ENCODE results near the gene PTPRF.

Gene PTPRF

DNA sequence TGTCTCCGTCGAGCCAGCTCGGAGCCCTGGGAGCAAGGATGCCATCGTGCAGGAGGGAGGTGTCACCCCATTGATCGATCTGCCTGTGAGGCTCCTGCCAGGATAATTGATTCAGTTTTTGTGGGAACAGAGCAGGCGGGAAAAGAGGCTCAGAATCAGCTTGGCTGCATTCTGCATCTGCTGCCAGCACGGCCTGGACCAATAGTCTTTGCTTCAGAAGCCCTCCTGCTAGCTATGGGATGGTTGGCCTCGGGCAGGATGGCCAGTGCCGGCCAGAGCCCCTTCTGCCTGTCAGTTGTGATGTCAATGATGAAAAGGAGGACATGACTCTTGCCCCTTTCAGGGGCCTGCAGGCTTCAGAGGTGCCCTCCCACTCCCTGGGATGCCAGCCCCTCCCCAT lies 39.6 kb downstream of the PTPRF start:
- TF ChIP-seq, protein P1, sequence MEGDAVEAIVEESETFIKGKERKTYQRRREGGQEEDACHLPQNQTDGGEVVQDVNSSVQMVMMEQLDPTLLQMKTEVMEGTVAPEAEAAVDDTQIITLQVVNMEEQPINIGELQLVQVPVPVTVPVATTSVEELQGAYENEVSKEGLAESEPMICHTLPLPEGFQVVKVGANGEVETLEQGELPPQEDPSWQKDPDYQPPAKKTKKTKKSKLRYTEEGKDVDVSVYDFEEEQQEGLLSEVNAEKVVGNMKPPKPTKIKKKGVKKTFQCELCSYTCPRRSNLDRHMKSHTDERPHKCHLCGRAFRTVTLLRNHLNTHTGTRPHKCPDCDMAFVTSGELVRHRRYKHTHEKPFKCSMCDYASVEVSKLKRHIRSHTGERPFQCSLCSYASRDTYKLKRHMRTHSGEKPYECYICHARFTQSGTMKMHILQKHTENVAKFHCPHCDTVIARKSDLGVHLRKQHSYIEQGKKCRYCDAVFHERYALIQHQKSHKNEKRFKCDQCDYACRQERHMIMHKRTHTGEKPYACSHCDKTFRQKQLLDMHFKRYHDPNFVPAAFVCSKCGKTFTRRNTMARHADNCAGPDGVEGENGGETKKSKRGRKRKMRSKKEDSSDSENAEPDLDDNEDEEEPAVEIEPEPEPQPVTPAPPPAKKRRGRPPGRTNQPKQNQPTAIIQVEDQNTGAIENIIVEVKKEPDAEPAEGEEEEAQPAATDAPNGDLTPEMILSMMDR (conservative IDR thresholded peaks at IDR 0.05; ENCODE audit: low read length): no peak
- DNase-seq (ENCODE audit: low read depth): no peak

DNA sequence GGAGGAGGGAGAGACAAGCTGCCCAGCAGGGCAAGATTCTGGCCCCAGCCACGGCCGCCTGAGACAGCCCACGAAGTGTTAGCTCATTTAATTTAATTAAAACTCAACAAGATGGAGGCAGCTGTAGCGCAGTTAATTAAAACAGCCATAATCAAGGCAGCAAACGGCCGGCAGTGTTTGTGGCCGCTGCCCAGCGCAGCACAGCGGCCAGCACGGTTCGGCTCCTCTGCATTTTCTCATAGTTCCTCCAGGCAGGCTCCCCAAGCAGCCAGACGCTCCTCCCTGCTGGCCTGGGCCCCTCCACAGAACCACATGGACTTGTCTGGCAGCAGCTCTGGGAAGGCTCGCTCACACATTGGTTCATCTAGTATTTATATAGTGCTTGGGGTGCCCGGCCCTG lies 40.0 kb downstream of the PTPRF start:
- no peak for DNase-seq (ENCODE audit: low read depth)
- TF ChIP-seq, protein P1 (conservative IDR thresholded peaks at IDR 0.05; ENCODE audit: low read length): no peak
- H3K4me3 ChIP-seq (ENCODE audit: low read length): no peak overlapping the region

More for the DNA sequence above, 39.6 kb downstream of the PTPRF start:
- H3K4me3 ChIP-seq (ENCODE audit: low read length): no peak overlapping the region

DNA sequence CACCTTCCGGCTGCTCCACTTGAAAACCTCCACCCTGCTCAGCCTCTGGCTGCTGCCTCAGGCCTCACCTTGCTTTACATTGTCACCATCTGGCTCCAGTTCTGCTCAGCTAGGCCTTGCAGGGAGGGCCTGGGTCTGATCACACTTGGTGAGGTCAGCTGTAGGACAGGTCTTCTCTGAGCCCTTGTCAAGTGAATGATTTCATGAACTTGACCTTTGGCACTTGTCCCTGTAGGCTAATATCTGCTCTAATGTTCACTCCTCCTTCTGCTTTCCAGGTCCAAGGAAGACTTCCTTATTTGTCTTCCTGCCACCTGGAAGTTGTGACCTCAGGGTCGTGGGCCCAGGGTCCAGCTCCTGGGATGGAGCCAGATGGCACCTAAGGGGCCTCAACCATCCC lies 41.4 kb downstream of the PTPRF start:
- no peak overlapping the region for H3K4me3 ChIP-seq (ENCODE audit: low read length)
- no peak for DNase-seq (ENCODE audit: low read depth)
- TF ChIP-seq, protein P1 (conservative IDR thresholded peaks at IDR 0.05; ENCODE audit: low read length): no peak

DNA sequence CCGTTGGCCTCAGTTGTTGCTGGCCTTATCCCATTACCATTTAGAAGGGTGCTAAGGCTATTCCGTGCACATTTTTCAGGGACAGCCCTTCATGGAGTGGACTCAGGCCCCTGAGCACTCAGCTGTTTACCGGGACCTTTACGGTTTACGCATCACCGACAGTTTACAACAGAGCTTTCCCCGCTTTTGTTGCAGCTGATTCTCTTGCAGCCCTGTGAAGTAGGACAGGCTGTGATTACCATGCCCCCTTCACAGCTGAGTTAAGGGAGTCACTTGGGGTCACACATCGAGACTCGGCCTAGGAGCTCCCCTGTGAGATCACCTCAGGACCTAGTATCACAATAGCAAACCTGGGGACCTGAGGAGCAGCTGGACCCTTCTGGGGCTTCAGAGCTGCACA lies 41.9 kb downstream of the PTPRF start:
- TF ChIP-seq, protein P1 (conservative IDR thresholded peaks at IDR 0.05; ENCODE audit: low read length): no peak
- H3K4me3 ChIP-seq (ENCODE audit: low read length): no peak overlapping the region
- DNase-seq (ENCODE audit: low read depth): no peak

DNA sequence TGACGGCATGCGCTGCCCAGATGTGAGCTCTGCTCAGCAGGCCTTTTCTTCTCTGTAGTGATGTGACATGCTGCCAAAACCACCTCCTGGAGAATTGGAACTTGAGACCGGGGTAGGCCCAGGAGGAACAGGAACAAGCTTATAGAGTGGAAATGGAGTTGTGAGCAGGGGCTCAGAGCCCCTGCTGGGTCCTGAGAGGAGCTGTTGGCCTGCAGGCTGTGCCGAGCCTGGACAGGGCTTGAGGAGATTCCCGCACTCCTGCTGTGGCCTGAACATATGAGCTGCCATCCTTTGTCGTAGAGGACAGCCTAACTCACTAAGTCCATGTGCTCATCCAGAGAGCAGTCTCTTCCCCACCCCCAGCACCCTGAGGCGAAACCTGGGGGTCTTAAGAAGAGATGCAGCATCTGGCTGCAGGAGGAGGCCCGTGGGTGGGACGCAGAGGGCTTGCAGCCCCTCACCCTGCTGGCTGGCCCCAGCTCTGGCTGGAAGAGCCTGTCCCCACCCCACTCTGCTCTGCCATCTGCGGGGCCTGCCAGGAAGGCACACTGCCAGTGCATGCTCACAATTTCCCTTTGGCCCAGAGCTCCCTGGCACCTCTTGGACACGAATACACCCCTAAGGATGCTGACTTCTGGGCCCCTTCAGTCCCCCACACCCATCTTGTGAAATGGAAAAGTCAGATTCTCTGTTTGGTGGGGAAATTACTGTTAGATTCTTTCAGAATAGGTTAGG lies 42.5 kb downstream of the PTPRF start:
- DNase-seq (ENCODE audit: low read depth): peak; percentile 24
- TF ChIP-seq, protein P1 (conservative IDR thresholded peaks at IDR 0.05; ENCODE audit: low read length): no peak

DNA sequence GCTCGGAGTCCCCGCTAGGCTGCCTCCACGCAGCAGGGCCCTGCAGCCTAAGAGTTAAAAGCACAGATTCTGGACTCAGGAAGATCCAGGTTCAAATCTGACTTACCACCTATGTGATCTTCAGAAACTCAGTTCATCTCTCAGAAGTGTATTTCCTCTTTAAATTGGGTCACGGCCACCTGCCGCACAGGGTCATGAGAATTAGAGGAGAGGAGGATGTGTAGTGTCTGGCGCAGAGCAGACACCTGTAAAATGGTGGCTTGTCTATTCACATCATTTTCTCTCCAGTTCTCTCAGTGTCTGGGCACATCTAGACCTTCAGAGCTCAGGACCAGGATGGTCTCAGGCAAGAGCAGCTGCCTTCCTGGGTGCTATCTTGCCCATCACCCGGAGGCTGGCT lies 45.8 kb downstream of the PTPRF start:
- TF ChIP-seq, protein P1 (conservative IDR thresholded peaks at IDR 0.05; ENCODE audit: low read length): no peak
- H3K4me3 ChIP-seq (ENCODE audit: low read length): no peak overlapping the region
- no peak for DNase-seq (ENCODE audit: low read depth)

More for the DNA sequence above, 42.5 kb downstream of the PTPRF start:
- H3K4me3 ChIP-seq (ENCODE audit: low read length): no peak overlapping the region

Data from AG10803 (cell line).